Right lobe of liver (tissue), 4 donors: ENCODE data around the gene ZNRF4.

Experiments used
- POLR2A ChIP-seq: fragments of 450-650 bp; IDR thresholded peaks from one replicate; pipeline ENCODE4 v1.6.1; 2017; ENCODE audit warnings: antibody characterized with exemption, mild to moderate bottlenecking
- TF ChIP-seq, protein P1 (sequence below), 4 donors: fragments of 200-600 bp in 3 of 4; fragments of 450-650 bp in 1 of 4; IDR thresholded peaks; one replicate each; pipeline versions ENCODE4 v1.5.1 to v1.8.0; 2016 to 2022; ENCODE audit warnings: antibody characterized with exemption in 4 of 4, mild to moderate bottlenecking in 2 of 4
- donor health status: DM: no; HTN: no; CAD: no.
- donor health status: DM: no; HTN: no; CAD: no.
- donor health status: DM: no; HTN: yes; CAD: no.

DNA sequence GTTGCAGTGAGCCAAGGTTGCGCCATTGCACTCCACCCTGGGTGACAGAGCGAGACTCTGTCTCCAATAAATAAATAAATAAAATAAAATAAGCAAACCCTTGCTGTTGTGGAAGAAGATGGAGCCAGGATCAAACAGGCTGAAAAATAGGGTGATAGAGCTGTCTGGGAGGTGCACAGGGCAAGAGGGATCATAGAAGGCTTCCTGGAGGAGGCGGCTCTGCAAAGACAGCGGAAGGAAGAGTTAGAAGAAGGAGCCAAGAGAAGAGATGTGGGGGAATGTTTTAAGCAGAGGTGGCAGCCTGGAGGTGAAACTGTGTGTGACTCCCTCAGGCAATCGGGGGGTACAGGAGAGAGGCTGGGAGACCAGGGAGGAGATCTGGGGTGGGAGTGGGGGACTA, 40.6 kb downstream of the ZNRF4 start:
- TF ChIP-seq, protein P1, sequence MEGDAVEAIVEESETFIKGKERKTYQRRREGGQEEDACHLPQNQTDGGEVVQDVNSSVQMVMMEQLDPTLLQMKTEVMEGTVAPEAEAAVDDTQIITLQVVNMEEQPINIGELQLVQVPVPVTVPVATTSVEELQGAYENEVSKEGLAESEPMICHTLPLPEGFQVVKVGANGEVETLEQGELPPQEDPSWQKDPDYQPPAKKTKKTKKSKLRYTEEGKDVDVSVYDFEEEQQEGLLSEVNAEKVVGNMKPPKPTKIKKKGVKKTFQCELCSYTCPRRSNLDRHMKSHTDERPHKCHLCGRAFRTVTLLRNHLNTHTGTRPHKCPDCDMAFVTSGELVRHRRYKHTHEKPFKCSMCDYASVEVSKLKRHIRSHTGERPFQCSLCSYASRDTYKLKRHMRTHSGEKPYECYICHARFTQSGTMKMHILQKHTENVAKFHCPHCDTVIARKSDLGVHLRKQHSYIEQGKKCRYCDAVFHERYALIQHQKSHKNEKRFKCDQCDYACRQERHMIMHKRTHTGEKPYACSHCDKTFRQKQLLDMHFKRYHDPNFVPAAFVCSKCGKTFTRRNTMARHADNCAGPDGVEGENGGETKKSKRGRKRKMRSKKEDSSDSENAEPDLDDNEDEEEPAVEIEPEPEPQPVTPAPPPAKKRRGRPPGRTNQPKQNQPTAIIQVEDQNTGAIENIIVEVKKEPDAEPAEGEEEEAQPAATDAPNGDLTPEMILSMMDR (IDR thresholded peaks at IDR 0.05), result no peak
- no peak for TF ChIP-seq POLR2A
